Measurements from ENCODE around the gene EXD3.

EXD3 gene

GRCh38 chr9:137446851-137447471, 24.0 kb upstream of the EXD3 start:
- no peak for FAIRE-seq

GRCh38 chr9:137445930-137446431, 23.0 kb upstream of the EXD3 start:
- no peak for FAIRE-seq

GRCh38 chr9:137445275-137445807, 22.4 kb upstream of the EXD3 start:
- no peak for FAIRE-seq

- FAIRE-seq: no peak
Observed at GRCh38 chr9:137444106-137444790, 21.3 kb upstream of the EXD3 start.

GRCh38 chr9:137441935-137442321, 19.0 kb upstream of the EXD3 start:
- no peak for FAIRE-seq

- FAIRE-seq: no peak
Observed at GRCh38 chr9:137441289-137441934, 18.4 kb upstream of the EXD3 start, which contains the start of gene ENTPD8. ENTPD8 (minus strand) TSS chr9:137441357; CDS start chr9:137438285, 3,072 bp downstream.

GRCh38 chr9:137439158-137439714, 16.3 kb upstream of the EXD3 start:
- FAIRE-seq: no peak

- no peak for FAIRE-seq
Observed at GRCh38 chr9:137438591-137439157, 15.7 kb upstream of the EXD3 start.

- FAIRE-seq: no peak
Observed at GRCh38 chr9:137437691-137438590, 15.0 kb upstream of the EXD3 start.

- no peak for FAIRE-seq
Observed at GRCh38 chr9:137436761-137437600, 14.0 kb upstream of the EXD3 start.

GRCh38 chr9:137435980-137436760, 13.2 kb upstream of the EXD3 start:
- no peak for FAIRE-seq

GRCh38 chr9:137435381-137435891, 12.5 kb upstream of the EXD3 start:
- FAIRE-seq: no peak

GRCh38 chr9:137434498-137435380, 11.8 kb upstream of the EXD3 start:
- no peak for FAIRE-seq

GRCh38 chr9:137433916-137434431, 11.0 kb upstream of the EXD3 start:
- no peak for FAIRE-seq

GRCh38 chr9:137433349-137433915, 10.5 kb upstream of the EXD3 start:
- FAIRE-seq: no peak

GRCh38 chr9:137432687-137433348, 9.9 kb upstream of the EXD3 start:
- no peak for FAIRE-seq

- FAIRE-seq: no peak
Observed at GRCh38 chr9:137431416-137431931, 8.5 kb upstream of the EXD3 start.
